Measurements from ENCODE around the gene TNIK.

TNIK gene

DNA sequence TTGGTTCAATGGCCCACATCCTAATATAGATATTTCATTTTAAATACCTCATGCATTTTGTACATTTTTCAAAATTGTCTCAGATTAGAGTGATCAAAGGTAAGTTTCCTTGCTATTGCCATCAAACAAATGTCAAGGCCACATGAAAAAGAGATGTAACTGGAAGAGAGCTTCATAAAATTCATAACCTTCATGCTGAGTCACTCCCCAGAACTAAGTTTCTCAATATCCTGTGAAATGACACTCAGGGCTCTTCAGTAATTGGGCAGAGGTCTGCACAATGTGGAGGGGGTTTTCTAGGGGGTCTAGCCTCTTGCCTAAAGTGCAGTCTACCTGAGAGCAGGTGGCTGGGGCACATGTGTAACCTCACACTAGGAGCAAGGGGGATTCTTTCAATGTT, 281.5 kb downstream of the TNIK start:
- no peak overlapping the region for H3K4me3 Mint-ChIP-seq
- peak; percentile 38 for ATAC-seq
- peaks cover 20% of the 10 kb centered on the region for H3K36me3 Mint-ChIP-seq (ENCODE audit: low read depth)
- peaks cover 13% of the 10 kb centered on the region for H3K4me1 Mint-ChIP-seq
- no peak for DNase-seq
- H3K9me3 Mint-ChIP-seq, result no peaks in the 10 kb centered on the region
- peak overlapping the region; percentile 57 for H3K27ac Mint-ChIP-seq
- no peaks in the 10 kb centered on the region for H3K27me3 Mint-ChIP-seq

DNA sequence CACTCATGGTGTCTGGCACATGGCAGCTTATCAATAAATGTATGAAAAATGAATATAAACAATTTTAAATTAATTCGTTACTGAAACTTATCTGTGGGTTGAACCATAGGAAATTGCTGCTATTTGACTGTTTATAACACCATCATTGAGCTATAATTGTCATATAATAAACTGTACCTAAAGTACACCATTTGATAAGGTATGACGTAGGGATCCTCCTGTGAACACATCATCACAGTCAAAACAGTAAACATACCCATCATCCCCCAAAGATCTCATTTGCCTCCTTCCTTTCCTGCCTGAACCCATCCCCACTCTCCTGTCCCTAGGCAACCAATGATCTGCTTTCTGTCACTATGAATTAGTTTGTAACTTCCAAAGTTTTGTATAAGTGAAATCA, 282.7 kb downstream of the TNIK start:
- ATAC-seq (no peak), DNase-seq (no peak)
- peaks cover 17% of the 10 kb centered on the region for H3K36me3 Mint-ChIP-seq (ENCODE audit: low read depth)
- no peaks in the 10 kb centered on the region for H3K9me3 Mint-ChIP-seq
- H3K4me3 Mint-ChIP-seq, result no peak overlapping the region
- peaks cover 10% of the 10 kb centered on the region for H3K4me1 Mint-ChIP-seq
- no peaks in the 10 kb centered on the region for H3K27me3 Mint-ChIP-seq
- H3K27ac Mint-ChIP-seq, result no peak overlapping the region

DNA sequence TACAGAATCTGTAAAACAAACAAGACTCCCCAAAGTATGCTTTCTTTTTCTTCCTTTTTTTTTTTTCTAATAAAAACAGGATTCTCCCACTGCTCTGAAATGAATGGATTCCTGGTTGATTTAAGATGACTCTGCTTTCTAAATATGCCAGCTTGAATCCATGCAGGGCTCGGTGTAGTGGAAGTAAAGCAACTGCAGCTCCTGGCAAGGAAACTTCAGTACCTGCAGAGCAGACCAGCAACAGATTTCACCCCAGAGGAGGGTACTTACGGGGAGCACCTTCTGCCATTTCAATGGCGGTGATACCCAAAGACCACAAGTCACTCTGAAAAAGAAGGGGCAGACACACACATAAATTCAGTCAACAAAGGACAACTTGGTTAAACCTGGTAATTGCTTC, 283.1 kb downstream of the TNIK start:
- Mint-ChIP-seq H3K9me3 (no peaks in the 10 kb centered on the region), H3K4me3 (no peak overlapping the region), H3K4me1 (peaks cover 10% of the 10 kb centered on the region), H3K27ac (no peak overlapping the region), H3K36me3 (ENCODE audit: low read depth) (peaks cover 17% of the 10 kb centered on the region), H3K27me3 (no peaks in the 10 kb centered on the region)
- no peak for ATAC-seq
- DNase-seq, result no peak

DNA sequence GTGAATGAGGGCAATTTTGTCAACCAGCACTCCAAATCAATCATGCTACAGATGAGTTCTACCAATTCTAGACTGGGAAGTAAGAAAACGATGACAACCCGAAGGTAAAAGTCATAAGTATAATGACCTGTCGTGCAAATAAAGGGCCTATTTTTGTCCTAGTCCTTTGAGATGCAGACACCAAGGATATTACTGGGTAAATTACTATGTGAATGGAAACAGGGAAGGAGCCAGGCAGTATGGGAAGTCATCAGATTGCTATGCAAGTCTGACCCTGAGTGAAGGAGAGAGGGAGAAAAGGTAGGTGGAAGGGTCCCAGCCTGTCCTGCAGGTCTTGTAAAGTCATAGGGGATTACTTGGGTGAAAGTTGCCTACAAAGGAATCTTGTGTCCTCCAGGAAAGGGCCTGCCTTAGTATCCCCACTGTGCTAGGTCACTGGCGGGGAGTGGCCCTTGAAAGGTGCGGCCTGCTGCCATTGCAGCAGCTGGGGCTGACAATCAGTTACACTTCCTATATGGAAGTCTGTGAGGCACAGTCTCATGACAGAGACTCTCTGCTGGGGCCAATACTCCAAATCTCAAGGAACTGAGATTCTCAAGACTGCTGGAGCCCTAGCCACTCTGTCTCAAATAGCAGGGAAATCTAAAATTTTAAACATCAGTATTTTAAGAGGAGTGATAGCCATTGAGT, 283.8 kb downstream of the TNIK start:
- Mint-ChIP-seq H3K27me3 (no peaks in the 10 kb centered on the region), H3K9me3 (no peaks in the 10 kb centered on the region), H3K27ac (no peak overlapping the region), H3K4me1 (peaks cover 10% of the 10 kb centered on the region), H3K4me3 (no peak overlapping the region), H3K36me3 (ENCODE audit: low read depth) (peaks cover 17% of the 10 kb centered on the region)
- no peak for ATAC-seq
- DNase-seq, result no peak

DNA sequence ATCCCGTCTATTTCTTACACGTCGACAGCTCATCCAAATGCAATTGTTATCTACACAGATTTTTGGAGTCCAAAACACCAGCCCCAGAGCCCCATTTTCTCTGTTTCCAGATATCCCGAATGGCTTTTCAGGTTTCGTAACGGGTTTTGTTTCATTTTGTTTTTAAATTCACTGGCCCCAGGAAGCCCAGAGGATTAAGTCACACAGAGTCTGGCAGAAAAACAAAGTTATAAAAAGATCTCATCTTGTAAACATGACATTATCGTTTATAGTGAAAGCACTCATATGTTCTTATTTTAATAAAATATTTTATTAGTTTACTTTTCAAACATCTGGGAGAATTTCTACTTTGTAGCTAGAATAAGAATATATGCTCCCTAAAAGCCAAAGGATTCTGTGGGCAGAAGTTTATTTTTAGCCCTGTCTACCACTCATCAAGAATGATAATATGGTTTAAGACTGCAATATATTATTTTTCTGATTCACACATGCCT, 284.4 kb downstream of the TNIK start:
- H3K4me1 Mint-ChIP-seq, result peaks cover 10% of the 10 kb centered on the region
- no peaks in the 10 kb centered on the region for H3K9me3 Mint-ChIP-seq
- H3K27ac Mint-ChIP-seq, result no peak overlapping the region
- no peaks in the 10 kb centered on the region for H3K27me3 Mint-ChIP-seq
- no peak for DNase-seq
- no peak for ATAC-seq
- H3K4me3 Mint-ChIP-seq, result no peak overlapping the region
- peaks cover 17% of the 10 kb centered on the region for H3K36me3 Mint-ChIP-seq (ENCODE audit: low read depth)

DNA sequence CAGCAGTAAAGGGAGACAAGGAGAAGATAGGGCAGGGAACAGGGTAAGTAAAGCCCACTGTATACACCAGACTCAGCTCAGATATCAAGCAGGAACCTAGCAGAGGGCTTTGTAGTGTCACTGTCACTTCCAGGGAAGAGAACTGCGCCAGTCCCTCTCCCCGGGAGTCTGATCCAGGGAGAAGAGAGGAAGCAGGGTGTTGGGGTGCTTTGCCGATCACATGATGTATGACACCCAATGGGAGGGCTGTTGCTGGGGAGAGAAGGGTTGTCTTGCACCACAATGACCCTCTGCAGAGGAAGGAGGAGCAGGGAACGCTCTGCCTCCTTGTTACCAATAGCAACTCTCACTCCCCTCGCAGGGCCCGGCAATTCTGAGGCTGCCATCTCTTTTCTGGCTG, 286.5 kb downstream of the TNIK start:
- Mint-ChIP-seq H3K36me3 (ENCODE audit: low read depth) (peaks cover 15% of the 10 kb centered on the region), H3K4me1 (peaks cover 4% of the 10 kb centered on the region), H3K4me3 (no peak overlapping the region), H3K9me3 (no peaks in the 10 kb centered on the region), H3K27ac (no peak overlapping the region), H3K27me3 (no peaks in the 10 kb centered on the region)
- ATAC-seq, result no peak
- DNase-seq, result no peak

DNA sequence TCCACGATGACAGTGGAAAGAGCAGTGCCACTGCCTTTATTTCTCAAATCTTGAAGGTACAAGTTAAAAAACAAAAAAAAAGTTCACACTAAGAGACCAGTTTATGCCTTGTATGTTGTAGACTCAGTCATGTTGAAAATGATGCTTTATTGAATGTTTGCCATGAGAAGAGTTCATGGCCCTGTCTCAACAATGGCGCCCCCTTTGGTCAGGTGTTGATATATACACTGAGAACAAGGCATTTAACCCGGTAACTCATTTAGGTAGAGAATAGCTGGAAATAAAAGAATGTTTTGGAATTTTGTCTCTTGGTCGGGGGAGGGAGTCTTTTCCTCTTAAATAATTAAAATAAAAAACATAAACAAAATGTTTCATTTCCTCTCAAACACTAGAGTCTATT, 288.1 kb downstream of the TNIK start:
- Mint-ChIP-seq H3K9me3 (no peaks in the 10 kb centered on the region), H3K27ac (no peak overlapping the region), H3K4me1 (peaks cover under 1% of the 10 kb centered on the region), H3K36me3 (ENCODE audit: low read depth) (peaks cover 15% of the 10 kb centered on the region), H3K4me3 (no peak overlapping the region), H3K27me3 (no peaks in the 10 kb centered on the region)
- peak; percentile 21 for DNase-seq
- ATAC-seq, result no peak

DNA sequence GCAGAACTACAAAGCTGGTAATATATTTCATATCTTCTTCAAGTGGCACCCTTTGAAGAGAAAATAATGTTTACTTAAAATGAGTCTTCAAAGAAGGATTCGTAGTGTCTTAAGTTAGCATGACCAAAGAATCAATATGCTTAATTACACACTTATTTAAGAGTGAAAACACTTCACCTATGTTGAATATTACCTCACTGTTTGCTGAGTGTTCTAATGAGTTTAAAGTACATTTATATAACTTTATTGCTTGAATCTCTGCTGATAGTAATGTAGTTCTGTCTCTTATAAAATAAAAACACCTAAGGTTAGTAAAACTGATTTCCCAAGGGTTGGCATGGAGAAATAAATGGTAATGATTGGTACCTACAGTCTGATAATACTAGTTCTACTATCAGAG, 290.3 kb downstream of the TNIK start:
- Mint-ChIP-seq H3K36me3 (ENCODE audit: low read depth) (peaks cover 26% of the 10 kb centered on the region), H3K27ac (no peak overlapping the region), H3K4me3 (no peak overlapping the region), H3K4me1 (peaks cover 18% of the 10 kb centered on the region), H3K27me3 (no peaks in the 10 kb centered on the region), H3K9me3 (peaks cover 5% of the 10 kb centered on the region)
- ATAC-seq (no peak), DNase-seq (no peak)

DNA sequence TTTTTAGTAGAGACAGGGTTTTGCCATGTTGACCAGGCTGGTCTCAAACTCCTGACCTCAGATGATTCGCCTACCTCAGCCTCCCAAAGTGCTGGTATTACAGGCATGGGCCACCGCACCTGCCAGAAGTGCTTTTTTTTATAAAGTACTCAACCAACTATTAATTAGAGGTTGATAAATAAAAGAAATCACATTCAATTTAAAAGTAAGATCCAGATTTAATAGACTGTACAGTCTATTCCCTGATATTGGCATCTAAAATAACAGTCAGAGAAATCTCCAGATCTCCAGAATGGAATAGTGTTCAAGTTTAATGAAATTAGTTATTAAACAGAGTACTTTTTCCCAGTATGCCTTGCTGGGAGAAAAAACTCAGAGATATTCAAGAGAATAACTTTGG, 290.8 kb downstream of the TNIK start:
- peaks cover 25% of the 10 kb centered on the region for H3K36me3 Mint-ChIP-seq (ENCODE audit: low read depth)
- peaks cover 5% of the 10 kb centered on the region for H3K9me3 Mint-ChIP-seq
- DNase-seq (no peak), ATAC-seq (no peak)
- no peak overlapping the region for H3K4me3 Mint-ChIP-seq
- peaks cover 18% of the 10 kb centered on the region for H3K4me1 Mint-ChIP-seq
- H3K27me3 Mint-ChIP-seq, result no peaks in the 10 kb centered on the region
- H3K27ac Mint-ChIP-seq, result no peak overlapping the region

DNA sequence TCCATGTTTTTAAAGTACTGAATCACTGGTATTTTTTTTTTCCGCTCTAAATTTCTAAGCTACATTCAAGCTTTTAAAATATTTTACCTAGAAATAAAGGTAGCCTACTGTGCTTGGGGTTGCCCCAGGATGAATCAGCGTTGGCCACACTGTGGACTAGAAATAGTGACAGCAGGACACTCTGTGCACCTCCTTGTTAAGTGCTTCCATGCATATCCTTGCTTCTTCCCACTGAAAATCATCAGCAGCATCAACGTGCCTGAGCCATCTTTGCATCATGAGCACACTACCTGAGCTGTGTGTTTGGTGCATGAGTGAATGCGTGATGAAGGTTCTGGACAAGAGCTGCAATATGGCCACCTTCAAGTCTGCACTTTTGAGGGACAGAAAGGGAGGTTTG, 291.7 kb downstream of the TNIK start:
- Mint-ChIP-seq H3K4me1 (peaks cover 18% of the 10 kb centered on the region), H3K4me3 (no peak overlapping the region), H3K9me3 (peaks cover 5% of the 10 kb centered on the region), H3K27ac (no peak overlapping the region), H3K27me3 (no peaks in the 10 kb centered on the region), H3K36me3 (ENCODE audit: low read depth) (peaks cover 34% of the 10 kb centered on the region)
- no peak for DNase-seq
- ATAC-seq, result no peak

DNA sequence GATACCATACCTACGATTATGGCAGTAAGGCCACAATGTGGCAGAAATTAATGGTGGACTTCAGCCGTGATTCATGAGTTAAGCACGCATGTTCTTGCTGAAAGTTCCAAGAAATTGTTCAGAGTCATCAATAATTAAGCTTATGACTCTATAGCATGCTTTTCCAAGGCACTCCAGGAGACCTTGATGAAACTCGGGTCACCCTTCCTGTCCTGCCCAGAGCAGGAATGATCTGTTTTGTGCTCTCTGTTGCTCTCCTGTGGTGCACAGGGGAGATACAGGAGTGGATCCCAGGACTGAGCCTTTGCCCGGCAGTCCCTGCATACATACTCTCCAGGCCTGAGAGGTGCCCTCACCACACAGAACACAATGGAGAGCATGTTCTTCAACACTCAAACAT, 292.1 kb downstream of the TNIK start:
- no peak for ATAC-seq
- Mint-ChIP-seq H3K27ac (no peak overlapping the region), H3K27me3 (no peaks in the 10 kb centered on the region), H3K36me3 (ENCODE audit: low read depth) (peaks cover 38% of the 10 kb centered on the region), H3K4me3 (no peak overlapping the region), H3K9me3 (peaks cover 5% of the 10 kb centered on the region), H3K4me1 (peaks cover 18% of the 10 kb centered on the region)
- no peak for DNase-seq

DNA sequence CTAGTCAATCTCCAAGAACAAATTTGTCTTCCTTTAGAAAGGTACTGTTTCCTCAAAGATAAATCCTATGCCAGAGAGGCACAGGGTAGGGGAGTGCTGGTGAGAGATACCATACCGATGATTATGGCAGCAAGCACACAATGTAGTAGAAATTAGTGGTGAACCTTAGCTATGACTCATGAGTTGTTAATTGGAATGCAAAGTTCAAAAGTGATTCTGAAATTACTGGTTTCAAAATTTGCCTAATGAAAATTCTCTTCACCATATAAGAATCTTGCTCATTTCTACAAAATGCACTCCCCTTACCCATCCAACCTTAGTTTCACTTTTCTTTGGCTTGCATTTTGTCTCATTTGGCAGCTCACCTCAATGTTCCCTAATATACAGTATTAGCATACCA, 294.2 kb downstream of the TNIK start:
- Mint-ChIP-seq H3K27ac (peak overlapping the region; percentile 84), H3K4me3 (peak overlapping the region; percentile 41)

DNA sequence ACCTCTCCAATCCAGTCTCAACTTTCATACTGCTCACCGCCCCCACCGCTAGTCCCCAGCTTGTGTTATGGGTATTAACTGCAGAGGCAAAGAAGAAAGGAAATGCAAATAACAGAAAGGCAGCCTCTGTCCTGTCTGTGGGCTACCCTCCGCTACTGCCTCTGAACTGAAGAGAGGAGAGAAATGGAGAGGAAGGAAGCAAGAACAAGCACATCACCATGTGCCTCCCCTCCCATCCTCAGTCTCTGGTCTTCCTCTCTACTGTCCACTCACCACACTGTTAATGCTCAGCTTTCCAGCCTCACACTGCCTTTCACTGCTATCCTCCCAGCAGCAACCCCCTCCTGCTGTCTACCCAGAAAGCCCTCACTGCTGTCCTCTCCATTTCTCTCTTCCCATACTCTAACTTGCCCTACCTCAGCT, 294.7 kb downstream of the TNIK start:
- Mint-ChIP-seq H3K27me3 (no peaks in the 10 kb centered on the region), H3K4me1 (peaks cover 18% of the 10 kb centered on the region), H3K4me3 (peak overlapping the region; percentile 41), H3K36me3 (ENCODE audit: low read depth) (peaks cover 41% of the 10 kb centered on the region), H3K9me3 (peaks cover 5% of the 10 kb centered on the region), H3K27ac (peak overlapping the region; percentile 84)
- DNase-seq (no peak), ATAC-seq (peak; percentile 16)

More for the DNA sequence above, 294.2 kb downstream of the TNIK start:
- peaks cover 18% of the 10 kb centered on the region for H3K4me1 Mint-ChIP-seq
- peak; percentile 89 for ATAC-seq
- H3K9me3 Mint-ChIP-seq, result peaks cover 5% of the 10 kb centered on the region
- H3K27me3 Mint-ChIP-seq, result no peaks in the 10 kb centered on the region
- H3K36me3 Mint-ChIP-seq (ENCODE audit: low read depth), result peaks cover 41% of the 10 kb centered on the region
- DNase-seq, result no peak

DNA sequence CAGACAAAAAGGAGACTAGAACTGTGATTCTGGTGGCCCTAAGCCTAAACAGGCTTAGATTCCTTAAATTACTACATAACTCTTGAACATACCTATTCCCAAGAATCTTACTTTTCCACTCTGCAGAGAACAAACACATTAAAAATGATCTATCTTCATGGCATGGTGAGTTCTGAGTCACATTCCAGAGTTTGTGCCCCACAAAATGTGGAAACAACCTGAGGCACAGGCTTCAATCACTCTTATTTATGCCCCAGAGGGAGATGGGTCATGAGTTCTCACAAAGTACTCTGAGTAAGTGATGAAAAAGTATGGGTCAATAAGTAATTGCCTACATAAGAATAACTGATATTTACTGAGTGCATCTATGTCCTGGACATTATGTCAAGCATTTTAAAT, 296.1 kb downstream of the TNIK start:
- Mint-ChIP-seq H3K27ac (no peak overlapping the region), H3K36me3 (ENCODE audit: low read depth) (peaks cover 42% of the 10 kb centered on the region), H3K27me3 (no peaks in the 10 kb centered on the region), H3K4me1 (peaks cover 18% of the 10 kb centered on the region), H3K9me3 (peaks cover 5% of the 10 kb centered on the region), H3K4me3 (no peak overlapping the region)
- DNase-seq (no peak), ATAC-seq (no peak)

DNA sequence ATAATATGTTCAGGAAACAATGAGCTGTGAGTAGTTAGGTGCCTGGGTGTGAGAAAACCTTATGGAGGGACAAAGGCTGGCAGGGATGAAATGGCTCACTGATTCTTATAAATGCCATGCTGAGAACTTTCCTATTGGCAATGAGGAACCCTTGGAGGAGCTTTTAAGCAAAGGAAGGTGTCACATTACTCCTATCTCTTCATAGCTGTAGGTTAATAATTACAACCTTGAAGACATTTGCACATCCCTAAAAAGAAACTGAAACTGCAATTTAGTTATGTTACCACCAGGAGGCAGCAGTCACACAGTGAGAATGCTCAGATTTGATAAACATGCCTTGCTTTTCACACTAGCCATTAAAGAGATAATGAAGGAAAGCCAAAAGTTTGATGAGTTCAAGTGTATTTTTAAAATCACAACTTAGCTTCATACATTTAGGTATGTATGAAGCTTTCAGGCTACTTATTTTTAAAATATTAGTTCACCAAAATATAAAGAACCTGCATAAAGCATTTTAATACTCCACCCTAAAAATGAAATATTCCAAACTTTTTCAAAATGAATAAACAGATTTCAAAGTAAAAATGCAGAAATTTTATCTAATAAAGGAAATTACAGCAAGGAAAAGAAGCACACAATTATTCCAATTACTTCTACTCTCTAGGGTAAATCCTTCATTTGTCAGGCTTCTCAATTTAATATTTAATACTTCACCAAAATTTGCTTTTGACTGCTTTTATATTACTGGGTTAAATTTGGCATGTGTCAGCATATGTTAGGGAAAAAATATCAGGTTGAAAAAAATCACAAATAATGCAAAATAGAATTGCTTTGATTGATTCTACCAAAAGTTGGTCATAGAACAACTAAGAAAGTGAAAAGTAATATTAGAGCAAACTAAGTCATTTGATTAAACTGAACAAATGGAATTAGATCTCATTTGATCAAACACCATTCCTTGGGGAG, 296.8 kb downstream of the TNIK start:
- H3K27ac Mint-ChIP-seq, result no peak overlapping the region
- ATAC-seq, result no peak
- H3K9me3 Mint-ChIP-seq, result peaks cover 5% of the 10 kb centered on the region
- H3K4me1 Mint-ChIP-seq, result peaks cover 18% of the 10 kb centered on the region
- H3K36me3 Mint-ChIP-seq (ENCODE audit: low read depth), result peaks cover 47% of the 10 kb centered on the region
- DNase-seq, result peak; percentile 12
- no peak overlapping the region for H3K4me3 Mint-ChIP-seq
- H3K27me3 Mint-ChIP-seq, result no peaks in the 10 kb centered on the region
